A549 (cell line): ENCODE measurements around the gene EDNRB. TPM values are rescaled to one million over a fixed set of nuclear protein-coding genes. Genes with fewer than 3 reads are reported as not detected.

ENCODE experiments used
- ATAC-seq, 2 experiments: fragments of 200-7000 bp in 1 of 2; fragments of >200 bp in 1 of 2; cut with Nextera tagmentation in 1 of 2; cut with Tn5 transposase in 1 of 2; 3 replicates each; pipeline versions ENCODE4 v1.8.0 to v1.9.1; 2018 to 2020; ENCODE audit warnings: mild to moderate bottlenecking in 1 of 2, moderate library complexity in 1 of 2
- CTCF ChIA-PET: fragments of 300-600 bp; sonication (Branson Sonifier 250); formaldehyde crosslinking; extraction: SDS; loops from one replicate; lab custom pipeline; 2021; ENCODE audit warnings: antibody characterized with exemption, inconsistent platforms; lab: Yijun Ruan, JAX
- POLR2A ChIA-PET: fragments of 350-600 bp; formaldehyde crosslinking; extraction: SDS; loops from one replicate; lab custom pipeline; 2021; ENCODE audit warnings: antibody characterized with exemption, inconsistent platforms; lab: Yijun Ruan, JAX
- DNase-seq, 2 experiments: peaks; one replicate each; pipeline versions ENCODE4 v3.0.0 to v3.0.0-alpha.2; 2011 to 2016; ENCODE audit warnings: low read depth in 1 of 2, low spot score in 1 of 2
- FAIRE-seq: peaks from 2 replicates; lab custom pipeline; 2011; peaks lifted over from hg19 to GRCh38; lab: Jason Lieb, UNC
- H3K27ac ChIP-seq, 2 experiments: fragments of >200 bp; sonication (Bioruptor Twin); formaldehyde crosslinking; 3 replicates each; pipeline ENCODE4 v1.5.1; 2016 to 2017
- H3K4me1 ChIP-seq: fragments of >200 bp; sonication (Bioruptor Twin); formaldehyde crosslinking; 3 replicates; pipeline ENCODE4 v1.6.1; 2016
- H3K4me2 ChIP-seq: fragments of >200 bp; sonication (Bioruptor Twin); formaldehyde crosslinking; 3 replicates; pipeline ENCODE4 v1.6.1; 2016
- H3K4me3 ChIP-seq: fragments of >200 bp; sonication (Bioruptor Twin); formaldehyde crosslinking; 3 replicates; pipeline ENCODE4 v1.5.1; 2016
- H3K9me3 ChIP-seq: fragments of >200 bp; sonication (Bioruptor Twin); formaldehyde crosslinking; 3 replicates; pipeline ENCODE4 v1.6.1; 2016
- ATOH8 ChIP-seq: fragments of 250-450 bp; sonication (Bioruptor Pico); IDR thresholded peaks from 2 replicates; pipeline ENCODE4 v1.5.0; 2020; ENCODE audit warnings: low read depth, mild to moderate bottlenecking, moderate library complexity
- BCL3 ChIP-seq: fragments of >200 bp; sonication (Bioruptor Twin); formaldehyde crosslinking; IDR thresholded peaks from 3 replicates; pipeline ENCODE4 v1.6.1; 2016
- CBX8 ChIP-seq: fragments of 200-600 bp; sonication (generic); IDR thresholded peaks from 2 replicates; pipeline ENCODE4 v1.6.1; 2016
- CHD4 ChIP-seq: fragments of 200-600 bp; sonication (generic); IDR thresholded peaks from 2 replicates; pipeline ENCODE4 v1.6.1; 2016; ENCODE audit warnings: antibody characterized with exemption, mild to moderate bottlenecking, borderline replicate concordance
- E2F6 ChIP-seq: IDR thresholded peaks from 2 replicates; pipeline ENCODE4 v1.6.1; 2012; ENCODE audit warnings: low read depth, borderline replicate concordance
- ELK1 ChIP-seq: fragments of 150-350 bp; IDR thresholded peaks from 2 replicates; pipeline ENCODE4 v1.6.1; 2014; ENCODE audit warnings: low read depth, mild to moderate bottlenecking, low read length
- FOSB ChIP-seq: fragments of 250-450 bp; sonication (Bioruptor Pico); IDR thresholded peaks from 2 replicates; pipeline ENCODE4 v1.5.0; 2020; ENCODE audit warnings: mild to moderate bottlenecking, moderate library complexity
- HDAC2 ChIP-seq: fragments of 200-600 bp; sonication (generic); IDR thresholded peaks from 2 replicates; pipeline ENCODE4 v1.6.1; 2016
- HMGXB4 ChIP-seq: fragments of 250-450 bp; sonication (Bioruptor Pico); IDR thresholded peaks from 2 replicates; pipeline ENCODE4 v1.5.0; 2021; ENCODE audit warnings: mild to moderate bottlenecking, moderate library complexity, borderline replicate concordance
- JUNB ChIP-seq: fragments of >200 bp; sonication (Bioruptor Twin); formaldehyde crosslinking; IDR thresholded peaks from 2 replicates; pipeline ENCODE4 v1.6.1; 2016
- KDM5A ChIP-seq: fragments of 200-600 bp; sonication (generic); IDR thresholded peaks from 2 replicates; pipeline ENCODE4 v1.6.1; 2016; ENCODE audit warnings: antibody characterized with exemption, mild to moderate bottlenecking
- MAX ChIP-seq: IDR thresholded peaks from 2 replicates; pipeline ENCODE4 v1.6.1; 2012
- NR3C1 ChIP-seq: fragments of >200 bp; sonication (Bioruptor Twin); formaldehyde crosslinking; IDR thresholded peaks from 3 replicates; pipeline ENCODE4 v1.6.1; 2017
- PHF8 ChIP-seq: fragments of 200-600 bp; sonication (generic); IDR thresholded peaks from 2 replicates; pipeline ENCODE4 v1.6.1; 2016; ENCODE audit warnings: low read depth, mild to moderate bottlenecking, antibody characterized with exemption, moderate library complexity, borderline replicate concordance
- RAD21 ChIP-seq, 2 experiments: fragments of >200 bp in 1 of 2; sonication (Bioruptor Twin) in 1 of 2; formaldehyde crosslinking in 1 of 2; IDR thresholded peaks in 1 of 2; conservative IDR thresholded peaks in 1 of 2; 2 replicates in 1 of 2; 3 replicates in 1 of 2; pipeline ENCODE4 v1.6.1; 2012 to 2018; ENCODE audit warnings: inconsistent platforms in 1 of 2
- RARB ChIP-seq: fragments of 250-450 bp; sonication (Bioruptor Pico); IDR thresholded peaks from 2 replicates; pipeline ENCODE4 v1.8.0; 2021; ENCODE audit warnings: mild to moderate bottlenecking, moderate library complexity
- REST ChIP-seq: fragments of 200-600 bp; sonication (generic); IDR thresholded peaks from 2 replicates; pipeline ENCODE4 v1.6.1; 2016; ENCODE audit warnings: antibody characterized with exemption, mild to moderate bottlenecking, moderate library complexity
- SREBF2 ChIP-seq: fragments of 450-650 bp; IDR thresholded peaks from 2 replicates; pipeline ENCODE4 v1.6.1; 2014; ENCODE audit warnings: mild to moderate bottlenecking, moderate library complexity
- TP53 ChIP-seq: fragments of 250-450 bp; sonication (Bioruptor Pico); IDR thresholded peaks from 2 replicates; pipeline ENCODE4 v1.5.0; 2021; ENCODE audit warnings: mild to moderate bottlenecking, moderate library complexity
- ZC3H11A ChIP-seq: fragments of 450-650 bp; IDR thresholded peaks from 2 replicates; pipeline ENCODE4 v1.6.1; 2014; ENCODE audit warnings: antibody characterized with exemption, mild to moderate bottlenecking
- ZSCAN20 ChIP-seq: fragments of 250-450 bp; sonication (Bioruptor Pico); IDR thresholded peaks from 2 replicates; pipeline ENCODE4 v1.8.0; 2022; ENCODE audit warnings: mild to moderate bottlenecking, moderate library complexity
- WGBS: methylation state at CpG from one replicate; pipeline ENCODE4 v1.1.6; 2017; ENCODE audit errors: missing lambda C conversion rate; 5-methylcytosine and 5-hydroxymethylcytosine counted together
- polyA plus RNA-seq, 4 experiments: library from polyadenylated mRNA; depleted of rRNA in 3 of 4; stranded (reverse); fragments of >200 nt; fragmentation: RNase III in 1 of 4; extraction: RNeasy Plus Mini Kit Qiagen cat#74134 plus additional on column Dnase treatment in 1 of 4; gene quantifications; 2 replicates in 3 of 4; 3 replicates in 1 of 4; pipeline ENCODE4 v1.2.3, GENCODE V29; 2011 to 2017

Gene EDNRB
- polyA plus RNA-seq, 2 of the 4 experiments (the other 2 are of a cell fraction): not detected

GRCh38 chr13:77892491-77892890 lies 26.1 kb downstream of the EDNRB start:
- H3K4me1 ChIP-seq: no peaks in the 10 kb centered on the region
- H3K9me3 ChIP-seq: no peaks in the 10 kb centered on the region
- DNase-seq: no peak
- POLR2A ChIA-PET: no interaction called here
- TF ChIP-seq SREBF2: no peak
- no peak for TF ChIP-seq E2F6
- TF ChIP-seq FOSB (CRISPR knock-in tag): no peak
- no peak for TF ChIP-seq ZC3H11A
- no peak for TF ChIP-seq REST
- TF ChIP-seq PHF8: no peak
- TF ChIP-seq HMGXB4 (CRISPR knock-in tag): no peak
- TF ChIP-seq CHD4: no peak
- TF ChIP-seq ZSCAN20: no peak
- TF ChIP-seq RARB: no peak
- ATAC-seq: no peak
- no peak for FAIRE-seq
- H3K4me2 ChIP-seq: no peak overlapping the region
- no peak overlapping the region for H3K4me3 ChIP-seq
- CTCF ChIA-PET: interaction anchor here (0.5 kb wide), 1 partner anchor 1218 kb away, joined by 4 read pairs; no protein-coding TSS in a partner anchor
- no peak overlapping the region for H3K27ac ChIP-seq

- 0% methylated on average over 2 of the region's 2 CpGs for whole genome bisulfite sequencing
- H3K4me2 ChIP-seq: no peak overlapping the region
- no peak for FAIRE-seq
- ChIA-PET CTCF (no interaction called here), POLR2A (no interaction called here)
- no peak for DNase-seq
- H3K4me3 ChIP-seq: no peak overlapping the region
- ATAC-seq: no peak
- H3K27ac ChIP-seq: no peak overlapping the region
- H3K9me3 ChIP-seq: no peaks in the 10 kb centered on the region
- TF ChIP-seq TP53 (CRISPR knock-in tag): no peak
- TF ChIP-seq CBX8: no peak
- TF ChIP-seq ATOH8 (CRISPR knock-in tag): no peak
- no peak for TF ChIP-seq MAX
- TF ChIP-seq NR3C1: no peak
- no peak for TF ChIP-seq FOSB (CRISPR knock-in tag)
- no peak for TF ChIP-seq KDM5A
- TF ChIP-seq CHD4: no peak
- TF ChIP-seq JUNB: no peak
- TF ChIP-seq BCL3: no peak
- no peak for TF ChIP-seq HDAC2
- TF ChIP-seq ELK1: no peak
- TF ChIP-seq RAD21 (conservative IDR thresholded peaks at IDR 0.05 in 1 of 2, IDR thresholded peaks at IDR 0.05 in 1 of 2): no peak
- H3K4me1 ChIP-seq: no peaks in the 10 kb centered on the region
Measured at GRCh38 chr13:77891486-77891885, 27.1 kb downstream of the EDNRB start.
